ENCODE results near the gene CDHR1.

- TF ChIP-seq, protein P1, sequence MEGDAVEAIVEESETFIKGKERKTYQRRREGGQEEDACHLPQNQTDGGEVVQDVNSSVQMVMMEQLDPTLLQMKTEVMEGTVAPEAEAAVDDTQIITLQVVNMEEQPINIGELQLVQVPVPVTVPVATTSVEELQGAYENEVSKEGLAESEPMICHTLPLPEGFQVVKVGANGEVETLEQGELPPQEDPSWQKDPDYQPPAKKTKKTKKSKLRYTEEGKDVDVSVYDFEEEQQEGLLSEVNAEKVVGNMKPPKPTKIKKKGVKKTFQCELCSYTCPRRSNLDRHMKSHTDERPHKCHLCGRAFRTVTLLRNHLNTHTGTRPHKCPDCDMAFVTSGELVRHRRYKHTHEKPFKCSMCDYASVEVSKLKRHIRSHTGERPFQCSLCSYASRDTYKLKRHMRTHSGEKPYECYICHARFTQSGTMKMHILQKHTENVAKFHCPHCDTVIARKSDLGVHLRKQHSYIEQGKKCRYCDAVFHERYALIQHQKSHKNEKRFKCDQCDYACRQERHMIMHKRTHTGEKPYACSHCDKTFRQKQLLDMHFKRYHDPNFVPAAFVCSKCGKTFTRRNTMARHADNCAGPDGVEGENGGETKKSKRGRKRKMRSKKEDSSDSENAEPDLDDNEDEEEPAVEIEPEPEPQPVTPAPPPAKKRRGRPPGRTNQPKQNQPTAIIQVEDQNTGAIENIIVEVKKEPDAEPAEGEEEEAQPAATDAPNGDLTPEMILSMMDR (IDR thresholded peaks at IDR 0.05) = no peak
- no peak for TF ChIP-seq POLR2A (IDR thresholded peaks at IDR 0.05)
These were observed 39.6 kb downstream of the CDHR1 start for GRCh38 chr10:84233940-84234339.
